SKM-1 treated with dmso at 0.1 percent for 144 hours (cell line): Measurements from ENCODE around the gene KIFAP3.
"Not testable (repeated sequence)": the region's sequence is repeated elsewhere in the genome, so short reads cannot be mapped to it uniquely, and the experiment has no call there.

Experiments used
- DNase-seq: peaks from one replicate; lab custom pipeline; 2025; ENCODE audit not compliant: unreplicated experiment; lab: John Stamatoyannopoulos, UW

Gene KIFAP3

GRCh38 chr1:170063109-170063826 is 11.2 kb downstream of the KIFAP3 start:
- DNase-seq, result no peak

GRCh38 chr1:170061676-170062075 is 12.8 kb downstream of the KIFAP3 start:
- not testable (repeated sequence) for DNase-seq

GRCh38 chr1:170060015-170060520 is 14.4 kb downstream of the KIFAP3 start:
- DNase-seq, result not testable (repeated sequence)

- no peak for DNase-seq
Observed at GRCh38 chr1:170049176-170049800, 25.2 kb downstream of the KIFAP3 start.

- DNase-seq, result no peak
Observed at GRCh38 chr1:170048515-170048914, 26.0 kb downstream of the KIFAP3 start.

GRCh38 chr1:170044187-170044586 is 30.3 kb downstream of the KIFAP3 start:
- no peak for DNase-seq

- no peak for DNase-seq
Observed at GRCh38 chr1:170041423-170042192, 32.9 kb downstream of the KIFAP3 start.

- DNase-seq, result no peak
Observed at GRCh38 chr1:170032531-170033280, 41.8 kb downstream of the KIFAP3 start.

GRCh38 chr1:170030212-170030611 is 44.3 kb downstream of the KIFAP3 start:
- DNase-seq, result no peak

- no peak for DNase-seq
Observed at GRCh38 chr1:170027760-170028159, 46.7 kb downstream of the KIFAP3 start.

- no peak for DNase-seq
Observed at GRCh38 chr1:170020859-170021258, 53.6 kb downstream of the KIFAP3 start.

- DNase-seq, result no peak
Observed at GRCh38 chr1:170017478-170017877, 57.0 kb downstream of the KIFAP3 start.

GRCh38 chr1:170012920-170013319 is 61.6 kb downstream of the KIFAP3 start:
- no peak for DNase-seq

- DNase-seq, result no peak
Observed at GRCh38 chr1:170010443-170010842, 64.1 kb downstream of the KIFAP3 start.

GRCh38 chr1:170009551-170009950 is 64.9 kb downstream of the KIFAP3 start:
- no peak for DNase-seq

GRCh38 chr1:170008745-170009144 is 65.8 kb downstream of the KIFAP3 start:
- DNase-seq, result not testable (repeated sequence)

- not testable (repeated sequence) for DNase-seq
Observed at GRCh38 chr1:170003270-170003835, 71.1 kb downstream of the KIFAP3 start.

- no peak for DNase-seq
Observed at GRCh38 chr1:170001266-170001665, 73.2 kb downstream of the KIFAP3 start.

GRCh38 chr1:169999761-170000160 is 74.7 kb downstream of the KIFAP3 start:
- DNase-seq, result no peak

- DNase-seq, result no peak
Observed at GRCh38 chr1:169999331-169999741, 75.2 kb downstream of the KIFAP3 start.

GRCh38 chr1:169995993-169996392 is 78.5 kb downstream of the KIFAP3 start:
- no peak for DNase-seq
